ENCODE data around the gene DCAF7. TPM values are rescaled to one million over a fixed set of nuclear protein-coding genes. Genes with fewer than 3 reads are reported as not detected.

The DCAF7 gene, protein sequence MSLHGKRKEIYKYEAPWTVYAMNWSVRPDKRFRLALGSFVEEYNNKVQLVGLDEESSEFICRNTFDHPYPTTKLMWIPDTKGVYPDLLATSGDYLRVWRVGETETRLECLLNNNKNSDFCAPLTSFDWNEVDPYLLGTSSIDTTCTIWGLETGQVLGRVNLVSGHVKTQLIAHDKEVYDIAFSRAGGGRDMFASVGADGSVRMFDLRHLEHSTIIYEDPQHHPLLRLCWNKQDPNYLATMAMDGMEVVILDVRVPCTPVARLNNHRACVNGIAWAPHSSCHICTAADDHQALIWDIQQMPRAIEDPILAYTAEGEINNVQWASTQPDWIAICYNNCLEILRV
- total RNA-seq (ENCODE audit: low replicate concordance), result 11.2 and 12.6 TPM in 2 replicates

GRCh38 chr17:63549946-63550816 lies at the start of gene DCAF7:
TSS of gene DCAF7 (plus strand) at chr17:63550477. CDS start at chr17:63550678, 201 bp downstream.

GRCh38 chr17:63523253-63523855 lies 26.9 kb upstream of the DCAF7 start, which contains the start of gene KCNH6:
TSS of gene KCNH6 (plus strand) at chr17:63523358. CDS start at chr17:63523414, 56 bp downstream.

GRCh38 chr17:63600569-63601438 lies 50.5 kb downstream of the DCAF7 start, which contains the start of gene TACO1:
TSS of gene TACO1 (plus strand) at chr17:63600895. CDS start at chr17:63601084, 189 bp downstream.

GRCh38 chr17:63621684-63622573 lies 71.7 kb downstream of the DCAF7 start, which contains the start of gene MAP3K3:
TSS of gene MAP3K3 (plus strand) at chr17:63622417. CDS start at chr17:63622760, 343 bp downstream.

Other genes with a start within 250 kb of the DCAF7 start
- gene CYB561, start 104.2 kb upstream of the DCAF7 start, total RNA-seq (ENCODE audit: low replicate concordance), result 11.1 and 50.2 TPM in 2 replicates
- 2.0 and 12.4 TPM in 2 replicates for gene ACE, start 73.4 kb upstream of the DCAF7 start, total RNA-seq (ENCODE audit: low replicate concordance)
- not detected in 2 replicates for gene KCNH6, start 27.1 kb upstream of the DCAF7 start, total RNA-seq (ENCODE audit: low replicate concordance)
- gene TACO1, start 50.4 kb downstream of the DCAF7 start, total RNA-seq (ENCODE audit: low replicate concordance), result 8.5 and 13.6 TPM in 2 replicates
- 27.4 and 42.9 TPM in 2 replicates for gene MAP3K3, start 71.9 kb downstream of the DCAF7 start, total RNA-seq (ENCODE audit: low replicate concordance)
- 1.1 and 7.4 TPM in 2 replicates for gene LIMD2, start 149.6 kb downstream of the DCAF7 start, total RNA-seq (ENCODE audit: low replicate concordance)
- gene STRADA, start 191.3 kb downstream of the DCAF7 start, total RNA-seq (ENCODE audit: low replicate concordance), result 14.0 and 22.5 TPM in 2 replicates
- gene CCDC47, start 223.1 kb downstream of the DCAF7 start, total RNA-seq (ENCODE audit: low replicate concordance), result 59.0 and 97.6 TPM in 2 replicates
- gene DDX42, start 223.7 kb downstream of the DCAF7 start, total RNA-seq (ENCODE audit: low replicate concordance), result 53.7 and 57.8 TPM in 2 replicates

All from smooth muscle cell of the coronary artery (primary cell).